ENCODE data around the gene ZNF213.

- TF ChIP-seq PATZ1 (CRISPR knock-in tag; IDR thresholded peaks at IDR 0.05; ENCODE audit: borderline replicate concordance), result no peak
- no peak for TF ChIP-seq ARNTL (CRISPR knock-in tag; IDR thresholded peaks at IDR 0.05; ENCODE audit: borderline replicate concordance, low read depth)
- no peak for TF ChIP-seq SNAI2 (CRISPR knock-in tag; IDR thresholded peaks at IDR 0.05)
- no peak for TF ChIP-seq ZC3H10 (CRISPR knock-in tag; IDR thresholded peaks at IDR 0.05)
- no peak for TF ChIP-seq TSHZ2 (CRISPR knock-in tag; IDR thresholded peaks at IDR 0.05)
- no peak for TF ChIP-seq ISL1 (CRISPR knock-in tag; IDR thresholded peaks at IDR 0.05)
- no peak for TF ChIP-seq CREB5 (CRISPR knock-in tag; IDR thresholded peaks at IDR 0.05; ENCODE audit: low read depth)
- no peak for TF ChIP-seq ZFP30 (CRISPR knock-in tag; IDR thresholded peaks at IDR 0.05)
- no peak for TF ChIP-seq GLIS3 (CRISPR knock-in tag; IDR thresholded peaks at IDR 0.05)
- no peak for TF ChIP-seq POU6F1 (CRISPR knock-in tag; IDR thresholded peaks at IDR 0.05; ENCODE audit: borderline replicate concordance, low read depth)
- no peak for TF ChIP-seq OSR1 (CRISPR knock-in tag; IDR thresholded peaks at IDR 0.05)
- no peak for TF ChIP-seq BACH2 (CRISPR knock-in tag; IDR thresholded peaks at IDR 0.05; ENCODE audit: borderline replicate concordance)
Observed at GRCh38 chr16:3174618-3175148, 39.9 kb downstream of the ZNF213 start.
